Measurements from ENCODE around the gene GPR162.

GRCh38 chr12:6822426-6823135 lies 960 bp downstream of the GPR162 start:
- no peak for TF ChIP-seq CTCF (conservative IDR thresholded peaks at IDR 0.05 in 1 of 2, IDR thresholded peaks at IDR 0.05 in 1 of 2; ENCODE audit: extremely low read depth in 1 of 2, insufficient read depth in 1 of 2, low read depth in 1 of 2, low read length in 2 of 2)
- TF ChIP-seq EZH2 (IDR thresholded peaks at IDR 0.05; ENCODE audit: borderline replicate concordance, low read length), result no peak
